Prostate gland (tissue), 2 donors: ENCODE measurements around the gene DCAF15.

Experiments used
- CTCF ChIP-seq, 4 experiments: fragments of 200-600 bp in 2 of 4; fragments of 450-650 bp in 2 of 4; sonication (generic) in 2 of 4; IDR thresholded peaks; 1 replicate in 3 of 4; 2 replicates in 1 of 4; pipeline ENCODE4 v1.5.1; 2016 to 2019; ENCODE audit warnings: antibody characterized with exemption in 4 of 4, mild to moderate bottlenecking in 2 of 4, moderate library complexity in 2 of 4
- POLR2A ChIP-seq: fragments of 450-650 bp; IDR thresholded peaks from one replicate; pipeline ENCODE4 v1.6.1; 2016; ENCODE audit warnings: antibody characterized with exemption, mild to moderate bottlenecking
- POLR2AphosphoS5 ChIP-seq: sonication (generic); formaldehyde crosslinking; IDR thresholded peaks from one replicate; pipeline ENCODE4 v1.6.1; 2017; ENCODE audit warnings: antibody characterized with exemption

GRCh38 chr19:13937479-13938300 is 14.6 kb upstream of the DCAF15 start:
- no peak for TF ChIP-seq POLR2AphosphoS5
- TF ChIP-seq CTCF (IDR thresholded peaks at IDR 0.05), result no peak
- no peak for TF ChIP-seq POLR2A
